Activated CD8-positive, alpha-beta T cell treated with anti-CD3 and anti-CD28 coated beads, Interleukin-2, amount 10 ng/mL, durations not matched to agents 7 days and 5 days (primary cell): Measurements from ENCODE around the gene CMIP. TPM values are rescaled to one million over a fixed set of nuclear protein-coding genes. Genes with fewer than 3 reads are reported as not detected.

Source experiments
- ATAC-seq: fragments of 150-1000 bp; cut with Tn5 transposase; one replicate; pipeline ENCODE4 v1.10.0; 2021; ENCODE audit warnings: moderate library complexity
- CTCF ChIA-PET: fragments of 350-600 bp; sonication (Branson Sonifier 250); formaldehyde crosslinking; loops from one replicate; lab custom pipeline; 2021; ENCODE audit warnings: antibody characterized with exemption; lab: Charles Lee
- POLR2A ChIA-PET: fragments of 350-600 bp; sonication (Branson Sonifier 250); formaldehyde crosslinking; loops from one replicate; lab custom pipeline; 2021; ENCODE audit warnings: antibody characterized with exemption; lab: Charles Lee
- DNase-seq: peaks from one replicate; pipeline ENCODE4 v3.0.0-alpha.2; 2020
- H3K27ac Mint-ChIP-seq: one replicate; pipeline ENCODE4 v1.8.0; 2021; ENCODE audit warnings: mild to moderate bottlenecking, mixed read lengths
- H3K27me3 Mint-ChIP-seq: one replicate; pipeline ENCODE4 v1.8.0; 2021; ENCODE audit warnings: low read depth, mixed read lengths
- H3K36me3 Mint-ChIP-seq: one replicate; pipeline ENCODE4 v1.8.0; 2021; ENCODE audit warnings: low read depth, mixed read lengths
- H3K4me1 Mint-ChIP-seq: one replicate; pipeline ENCODE4 v1.8.0; 2021; ENCODE audit warnings: low read depth, mixed read lengths
- H3K4me3 Mint-ChIP-seq: one replicate; pipeline ENCODE4 v1.8.0; 2021; ENCODE audit warnings: mild to moderate bottlenecking, mixed read lengths
- H3K9me3 Mint-ChIP-seq: one replicate; pipeline ENCODE4 v1.8.0; 2022; ENCODE audit warnings: mixed read lengths; ENCODE audit not compliant: insufficient read depth
- total RNA-seq, 2 experiments: library from RNA; stranded (reverse); gene quantifications; one replicate each; pipeline ENCODE4 v1.2.3, GENCODE V29; 2021

CMIP gene
- total RNA-seq, 2 experiments from 2014 or later, result 62.5 to 70.4 TPM

DNA sequence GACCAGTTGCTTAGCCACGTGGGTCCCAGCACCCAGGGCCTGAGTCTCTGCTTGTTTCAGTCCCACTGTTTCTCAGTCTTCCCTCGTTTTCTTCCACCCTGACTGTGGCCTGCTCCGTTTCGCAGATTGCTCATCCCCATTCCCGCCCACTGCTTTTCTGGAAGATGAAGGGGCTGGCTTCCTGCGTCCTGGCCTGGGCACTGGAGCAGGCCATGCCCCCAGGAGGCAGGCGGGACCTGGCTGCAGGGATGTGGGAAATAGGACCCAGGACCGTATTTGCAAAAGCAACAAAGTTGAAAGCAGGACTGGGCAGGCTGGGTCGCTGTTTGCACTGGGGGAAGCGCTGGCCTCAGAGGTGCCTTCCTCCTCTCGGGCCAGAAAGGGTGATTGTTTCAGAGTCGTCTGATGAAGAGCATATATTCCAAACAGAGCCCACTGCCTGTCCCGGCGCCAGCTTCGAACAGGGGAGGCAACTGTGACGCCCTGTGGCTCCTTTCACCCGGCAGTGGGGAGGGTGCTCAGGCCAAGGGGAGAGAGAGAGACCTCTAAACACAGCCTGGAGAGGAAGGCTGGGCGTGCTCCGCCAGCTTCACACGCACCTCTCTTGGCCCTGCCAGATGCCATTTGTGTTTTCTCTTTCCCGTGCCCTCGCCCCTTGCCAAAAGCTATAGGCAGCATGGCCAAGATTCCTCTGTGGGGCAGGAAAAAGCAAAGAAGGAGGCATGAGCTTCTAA, 108.6 kb downstream of the CMIP start:
- H3K36me3 Mint-ChIP-seq, result peaks cover 20% of the 10 kb centered on the region
- no peak overlapping the region for H3K27ac Mint-ChIP-seq
- POLR2A ChIA-PET, result no interaction called here
- no peak overlapping the region for H3K4me3 Mint-ChIP-seq
- DNase-seq, result no peak
- no peak for ATAC-seq
- H3K4me1 Mint-ChIP-seq, result peaks cover 49% of the 10 kb centered on the region
- no peaks in the 10 kb centered on the region for H3K27me3 Mint-ChIP-seq
- H3K9me3 Mint-ChIP-seq, result no peaks in the 10 kb centered on the region
- CTCF ChIA-PET, result no interaction called here

DNA sequence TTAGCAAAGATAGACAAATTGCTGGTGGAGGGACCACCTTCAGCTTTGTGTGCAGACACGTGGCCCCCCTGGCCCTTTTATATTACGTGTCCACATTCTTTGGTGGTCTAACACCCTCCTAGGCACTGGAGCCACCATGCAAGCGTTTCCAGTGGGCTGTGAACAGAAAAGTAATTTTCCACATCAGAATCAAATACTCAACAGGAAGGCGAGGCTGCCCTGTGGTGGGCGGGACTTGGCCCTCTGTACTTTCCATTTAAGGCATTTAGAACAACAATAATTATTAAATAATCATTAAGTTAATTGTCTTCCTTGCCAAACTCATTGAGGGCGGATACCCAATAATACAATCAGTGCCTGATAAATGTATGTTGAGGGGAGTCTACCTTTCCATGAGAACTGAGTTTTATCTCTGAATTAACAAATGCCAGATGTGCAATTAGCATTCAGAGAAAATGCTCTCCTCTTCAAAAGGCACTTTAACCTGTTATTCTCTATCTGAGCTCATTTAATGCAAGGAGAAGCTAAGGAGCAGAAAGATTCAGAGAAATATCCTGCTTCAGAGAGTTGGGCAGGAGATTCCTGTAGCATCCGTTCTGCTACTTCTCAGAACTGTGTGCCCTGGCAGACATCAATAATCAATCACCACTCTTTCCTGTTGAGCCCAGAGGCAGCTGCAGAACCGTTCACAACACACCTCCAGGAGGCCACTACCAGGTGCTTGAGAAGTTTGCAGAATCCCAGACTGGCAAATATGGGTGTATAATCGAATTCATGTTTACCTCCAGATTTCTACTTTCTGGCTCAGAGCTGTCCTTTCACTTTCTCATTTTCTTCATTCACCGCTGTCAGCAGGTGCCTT, 109.4 kb downstream of the CMIP start:
- CTCF ChIA-PET, result no interaction called here
- peaks cover 20% of the 10 kb centered on the region for H3K36me3 Mint-ChIP-seq
- H3K27ac Mint-ChIP-seq, result peak overlapping the region; percentile 61
- H3K9me3 Mint-ChIP-seq, result no peaks in the 10 kb centered on the region
- peaks cover 44% of the 10 kb centered on the region for H3K4me1 Mint-ChIP-seq
- no peak for ATAC-seq
- POLR2A ChIA-PET, result no interaction called here
- H3K27me3 Mint-ChIP-seq, result no peaks in the 10 kb centered on the region
- DNase-seq, result no peak
- no peak overlapping the region for H3K4me3 Mint-ChIP-seq

DNA sequence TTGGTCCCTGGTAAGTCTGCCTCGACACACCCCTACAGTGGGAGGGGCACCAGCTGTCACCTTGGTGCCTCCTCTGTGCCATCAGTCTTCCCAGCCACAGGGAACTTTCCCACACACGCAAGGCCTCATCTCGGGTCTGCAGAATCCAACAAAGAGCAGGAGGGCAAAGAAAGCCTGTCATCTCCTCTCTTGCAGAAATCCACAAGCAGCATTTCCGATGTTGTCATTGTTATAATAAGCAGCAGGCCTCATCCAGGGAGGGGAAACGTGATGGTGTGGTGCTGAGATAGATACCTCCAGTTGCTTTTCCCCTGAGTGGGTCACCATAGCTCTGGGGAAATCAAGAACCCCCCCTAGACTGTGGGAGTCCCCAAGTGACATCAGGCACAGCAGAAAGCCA, 110.4 kb downstream of the CMIP start:
- Mint-ChIP-seq H3K4me3 (no peak overlapping the region), H3K27ac (no peak overlapping the region), H3K9me3 (no peaks in the 10 kb centered on the region), H3K27me3 (no peaks in the 10 kb centered on the region), H3K36me3 (peaks cover 18% of the 10 kb centered on the region), H3K4me1 (peaks cover 41% of the 10 kb centered on the region)
- DNase-seq (no peak), ATAC-seq (no peak)
- ChIA-PET CTCF (no interaction called here), POLR2A (no interaction called here)

DNA sequence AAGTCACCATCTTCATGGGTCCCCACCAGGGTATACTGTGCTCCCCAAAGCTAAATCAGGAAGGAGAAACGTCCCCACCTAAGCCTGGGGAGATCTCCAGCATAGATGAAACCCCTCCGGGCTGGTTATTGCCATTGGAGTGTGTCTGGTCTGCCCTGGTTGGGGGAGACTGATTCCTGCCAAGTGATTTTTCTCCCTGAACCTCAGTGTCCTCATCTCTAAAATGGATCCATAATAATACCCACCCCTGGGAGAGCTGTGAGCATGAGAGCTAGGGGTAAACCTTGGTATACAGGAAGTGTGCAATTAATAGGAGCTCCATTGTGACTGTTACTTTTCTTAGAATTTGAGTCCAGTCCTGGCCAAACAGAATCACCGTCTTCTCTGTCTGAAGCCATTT, 111.1 kb downstream of the CMIP start:
- Mint-ChIP-seq H3K9me3 (no peaks in the 10 kb centered on the region), H3K36me3 (peaks cover 16% of the 10 kb centered on the region), H3K27ac (no peak overlapping the region), H3K27me3 (no peaks in the 10 kb centered on the region), H3K4me3 (no peak overlapping the region), H3K4me1 (peaks cover 37% of the 10 kb centered on the region)
- POLR2A ChIA-PET, result no interaction called here
- ATAC-seq, result no peak
- no peak for DNase-seq
- CTCF ChIA-PET, result interaction anchor here (1.6 kb wide), 1 partner anchor 8 kb away, joined by 3 read pairs; no protein-coding TSS in a partner anchor

DNA sequence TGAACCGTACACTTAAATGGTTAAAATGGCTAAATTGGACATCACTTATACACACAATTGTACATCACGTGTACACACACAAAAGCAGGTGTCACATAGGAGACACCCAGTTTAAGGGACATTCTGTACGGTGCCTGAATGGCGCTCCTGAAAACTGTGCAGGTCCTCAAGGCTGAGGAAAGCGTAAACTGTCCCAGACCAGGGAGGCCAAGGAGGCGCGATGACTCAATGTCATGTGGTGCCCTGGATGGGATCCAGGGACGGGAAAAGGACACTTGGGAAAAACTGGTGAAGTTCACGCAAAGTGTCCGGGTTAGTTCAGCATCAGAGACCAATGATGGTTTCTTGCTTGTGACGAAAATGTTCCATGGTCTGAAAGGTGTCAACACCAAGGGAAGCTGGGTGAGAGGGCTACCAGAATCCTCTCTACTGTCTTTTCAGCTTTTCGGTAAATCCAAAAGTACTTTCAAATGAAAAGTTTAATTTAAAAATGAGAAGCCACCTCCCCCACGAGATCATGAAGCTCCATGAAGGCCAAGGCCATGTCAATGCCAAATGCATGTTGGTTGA, 112.2 kb downstream of the CMIP start:
- no peak overlapping the region for H3K4me3 Mint-ChIP-seq

DNA sequence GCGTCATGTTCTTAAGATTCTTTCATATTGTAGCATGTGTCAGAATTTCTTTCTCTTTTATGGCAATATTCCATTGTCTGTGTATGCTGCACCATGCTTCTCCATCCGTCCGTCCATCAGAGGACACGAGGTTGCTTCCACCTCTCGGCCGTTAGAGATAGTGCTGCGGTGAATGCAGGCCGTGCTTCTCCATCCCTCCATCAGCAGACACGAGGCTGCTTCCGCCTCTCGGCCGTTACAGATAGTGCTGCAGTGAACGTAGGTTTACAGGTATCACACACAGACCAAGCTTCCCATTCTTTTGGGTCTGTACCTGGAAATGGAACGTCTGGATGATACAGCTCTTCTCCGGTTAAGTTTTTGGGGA, 113.5 kb downstream of the CMIP start:
- CTCF ChIA-PET, result no interaction called here
- H3K27me3 Mint-ChIP-seq, result no peaks in the 10 kb centered on the region
- POLR2A ChIA-PET, result no interaction called here
- peaks cover 9% of the 10 kb centered on the region for H3K36me3 Mint-ChIP-seq
- H3K4me1 Mint-ChIP-seq, result peaks cover 15% of the 10 kb centered on the region
- H3K4me3 Mint-ChIP-seq, result no peak overlapping the region
- no peaks in the 10 kb centered on the region for H3K9me3 Mint-ChIP-seq
- DNase-seq (no peak), ATAC-seq (no peak)
- H3K27ac Mint-ChIP-seq, result no peak overlapping the region

More for the DNA sequence above, 112.2 kb downstream of the CMIP start:
- no peak for ATAC-seq
- Mint-ChIP-seq H3K27ac (no peak overlapping the region), H3K9me3 (no peaks in the 10 kb centered on the region), H3K27me3 (no peaks in the 10 kb centered on the region), H3K36me3 (peaks cover 9% of the 10 kb centered on the region), H3K4me1 (peaks cover 26% of the 10 kb centered on the region)
- ChIA-PET POLR2A (no interaction called here), CTCF (interaction anchor here (1.6 kb wide), 1 partner anchor 10 kb away, joined by 3 read pairs; no protein-coding TSS in a partner anchor)
- DNase-seq, result no peak

DNA sequence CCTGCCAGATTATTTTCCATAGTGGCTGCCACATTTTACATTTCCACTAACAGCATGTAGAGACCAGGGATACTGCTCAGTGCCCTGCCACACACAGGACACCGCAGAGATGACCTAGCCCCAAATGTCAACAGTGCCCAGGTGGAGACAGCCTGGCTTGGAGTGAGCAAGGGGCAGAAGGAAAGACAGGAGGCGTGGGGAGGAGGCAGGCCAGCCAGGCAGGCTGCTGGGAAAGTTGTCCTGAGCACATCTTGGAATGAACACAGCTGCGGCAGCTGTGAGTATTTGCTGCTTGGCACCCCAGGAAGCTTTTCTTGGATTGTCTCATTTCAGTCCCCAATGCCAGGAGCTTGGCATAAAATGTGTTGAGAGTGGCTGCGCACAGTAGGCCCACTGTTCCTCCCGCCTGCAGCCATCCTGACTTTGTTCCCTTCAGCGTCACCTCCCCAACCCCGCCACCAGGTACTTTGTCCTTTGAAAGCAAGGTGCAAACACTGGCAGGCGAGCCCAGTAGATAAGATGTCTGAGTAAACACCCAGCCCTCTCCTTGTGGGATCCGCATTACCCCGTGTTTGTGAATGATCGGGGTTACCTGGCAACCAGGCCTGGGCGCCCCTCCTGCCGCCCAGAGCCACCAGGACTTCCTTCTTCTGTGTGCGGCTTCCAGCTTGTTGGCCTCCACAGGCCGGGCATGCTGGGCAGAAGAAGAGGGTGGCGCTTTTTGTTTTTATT, 114.0 kb downstream of the CMIP start:
- peaks cover 9% of the 10 kb centered on the region for H3K4me1 Mint-ChIP-seq
- H3K27ac Mint-ChIP-seq, result no peak overlapping the region
- H3K27me3 Mint-ChIP-seq, result no peaks in the 10 kb centered on the region
- ATAC-seq, result peak; percentile 41
- peaks cover 9% of the 10 kb centered on the region for H3K36me3 Mint-ChIP-seq
- ChIA-PET POLR2A (no interaction called here), CTCF (no interaction called here)
- no peak overlapping the region for H3K4me3 Mint-ChIP-seq
- H3K9me3 Mint-ChIP-seq, result no peaks in the 10 kb centered on the region
- DNase-seq, result no peak

DNA sequence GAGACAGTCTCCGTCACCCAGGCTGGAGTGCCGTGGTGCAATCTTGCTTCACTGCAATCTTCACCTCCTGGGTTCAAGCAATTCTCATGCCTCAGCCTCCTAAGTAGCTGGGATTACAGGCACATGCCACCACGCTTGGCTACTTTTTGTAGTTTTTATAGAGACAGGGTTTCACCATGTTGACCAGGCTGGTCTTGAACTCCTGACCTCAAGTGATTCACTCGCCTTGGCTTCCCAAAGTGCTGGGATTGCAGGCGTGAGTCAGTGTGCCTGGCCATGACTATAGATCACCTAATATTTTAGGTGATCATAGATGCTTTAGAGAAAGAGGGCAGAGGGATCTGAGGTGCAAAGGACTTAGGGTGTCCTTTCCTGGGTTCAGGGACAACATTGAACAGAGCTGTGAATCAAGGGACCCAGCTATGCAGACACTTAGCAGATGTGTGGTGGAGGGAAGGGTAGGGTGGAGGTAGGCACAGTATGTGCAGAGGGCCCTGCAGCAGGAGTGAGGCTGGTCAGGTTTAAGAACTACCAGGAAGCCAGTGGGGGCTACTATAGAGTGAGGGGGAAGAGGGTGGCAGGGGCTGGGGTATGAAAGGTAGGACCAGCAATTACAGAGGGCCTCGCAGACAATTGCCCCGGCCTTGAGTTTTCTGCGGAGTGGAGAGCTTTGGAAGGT, 116.5 kb downstream of the CMIP start:
- peaks cover 3% of the 10 kb centered on the region for H3K36me3 Mint-ChIP-seq

DNA sequence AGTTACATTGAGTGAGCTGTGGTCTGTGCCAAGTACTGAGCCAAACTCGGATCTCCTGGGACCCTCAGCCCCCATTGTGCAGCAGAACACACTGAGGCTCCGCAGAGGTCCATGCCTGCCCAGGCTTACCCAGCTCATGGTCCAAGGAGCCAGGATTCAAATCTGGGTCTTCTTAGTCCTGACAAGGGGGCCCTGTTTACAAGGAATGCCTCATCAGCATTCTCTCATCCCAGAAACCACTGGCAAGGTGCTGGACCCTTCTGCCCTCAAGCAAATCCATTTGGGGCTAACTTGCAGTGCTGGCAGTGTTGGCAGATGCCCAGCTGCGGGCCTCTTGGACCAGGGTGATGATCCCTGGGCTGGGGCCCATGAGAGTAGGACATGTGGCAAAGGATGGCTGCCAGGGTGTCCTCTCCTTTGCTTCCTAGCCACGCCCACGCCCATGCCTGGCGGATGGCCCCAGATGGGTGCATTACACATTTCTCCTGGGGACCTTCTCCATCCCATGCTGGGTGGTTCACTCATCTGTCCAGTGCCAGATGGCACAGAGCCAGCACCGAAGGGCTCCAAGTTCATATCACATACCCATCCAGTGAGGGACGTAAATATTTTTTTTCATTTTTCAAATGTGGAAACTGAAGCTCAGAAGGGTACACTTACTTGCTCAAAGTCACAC, 117.7 kb downstream of the CMIP start:
- DNase-seq, result no peak
- Mint-ChIP-seq H3K4me1 (no peaks in the 10 kb centered on the region), H3K9me3 (no peaks in the 10 kb centered on the region), H3K27ac (no peak overlapping the region), H3K36me3 (no peaks in the 10 kb centered on the region), H3K27me3 (no peaks in the 10 kb centered on the region), H3K4me3 (no peak overlapping the region)
- no peak for ATAC-seq
- CTCF ChIA-PET, result interaction anchor here (1.0 kb wide), 1 partner anchor 9 kb away, joined by 3 read pairs; no protein-coding TSS in a partner anchor
- POLR2A ChIA-PET, result interaction anchor here (0.6 kb wide), 1 partner anchor 33 kb away, joined by 3 read pairs; no protein-coding TSS in a partner anchor

More for the DNA sequence above, 116.5 kb downstream of the CMIP start:
- ChIA-PET POLR2A (no interaction called here), CTCF (no interaction called here)
- H3K27me3 Mint-ChIP-seq, result no peaks in the 10 kb centered on the region
- no peak for ATAC-seq
- no peak overlapping the region for H3K27ac Mint-ChIP-seq
- no peaks in the 10 kb centered on the region for H3K4me1 Mint-ChIP-seq
- H3K4me3 Mint-ChIP-seq, result no peak overlapping the region
- no peaks in the 10 kb centered on the region for H3K9me3 Mint-ChIP-seq
- DNase-seq, result no peak

DNA sequence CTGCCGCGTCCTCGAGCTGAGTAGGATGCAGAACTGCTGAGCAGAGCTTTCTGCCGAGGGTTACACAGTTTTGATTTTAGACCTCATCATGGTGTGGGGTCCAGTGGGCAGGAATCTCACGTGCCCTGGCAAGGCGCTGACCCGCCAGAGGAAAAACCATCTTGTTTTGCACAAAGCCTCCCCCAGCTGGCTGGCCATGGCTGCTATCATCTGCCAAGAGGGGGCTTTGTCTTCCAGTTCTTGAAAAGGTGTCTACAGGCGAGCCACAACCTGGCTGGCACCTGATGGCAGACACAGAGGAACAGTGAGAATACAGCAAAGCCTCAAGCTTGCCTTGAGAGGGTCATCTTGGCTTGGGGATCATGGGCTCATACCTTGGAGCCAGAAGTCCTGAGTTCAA, 118.3 kb downstream of the CMIP start:
- ChIA-PET POLR2A (no interaction called here), CTCF (interaction anchor here (1.0 kb wide), 1 partner anchor 8 kb away, joined by 3 read pairs; no protein-coding TSS in a partner anchor)
- Mint-ChIP-seq H3K27me3 (no peaks in the 10 kb centered on the region), H3K27ac (no peak overlapping the region), H3K4me1 (peaks cover 6% of the 10 kb centered on the region), H3K36me3 (no peaks in the 10 kb centered on the region), H3K9me3 (no peaks in the 10 kb centered on the region), H3K4me3 (no peak overlapping the region)
- no peak for ATAC-seq
- no peak for DNase-seq
